Neural cell (in vitro differentiated cells): ENCODE data around the gene DCDC2. TPM values are rescaled to one million over a fixed set of nuclear protein-coding genes. Genes with fewer than 3 reads are reported as not detected.

ENCODE experiments used
- H2AFZ ChIP-seq: fragments of 200-600, 300-800 bp; sonication (generic), shearing (Covaris generic); 2 replicates; pipeline ENCODE4 v1.6.0; 2014; ENCODE audit warnings: low read depth, mild to moderate bottlenecking, antibody characterized with exemption, low read length, moderate library complexity
- H3F3A ChIP-seq: fragments of 200-600 bp; shearing (Covaris generic); 2 replicates; pipeline ENCODE4 v1.6.1; 2016; ENCODE audit warnings: mild to moderate bottlenecking, moderate library complexity, mixed read lengths, antibody characterized with exemption, low read length; ENCODE audit not compliant: insufficient read depth, poor library complexity, severe bottlenecking
- H3K27ac ChIP-seq: fragments of 200-600, 300-800 bp; sonication (generic), shearing (Covaris generic); 2 replicates; pipeline ENCODE4 v1.5.1; 2014; ENCODE audit warnings: mild to moderate bottlenecking, low read length, moderate library complexity
- H3K27me3 ChIP-seq: fragments of 300-800, 200-600 bp; sonication (generic), shearing (Covaris generic); 2 replicates; pipeline ENCODE4 v1.6.0; 2014; ENCODE audit warnings: mild to moderate bottlenecking, low read depth, low read length, moderate library complexity; ENCODE audit not compliant: insufficient read depth
- H3K36me3 ChIP-seq: fragments of 300-800, 200-600 bp; sonication (generic), shearing (Covaris generic); 2 replicates; pipeline ENCODE4 v1.5.1; 2014; ENCODE audit warnings: mild to moderate bottlenecking, antibody characterized with exemption, low read length, moderate library complexity; ENCODE audit not compliant: insufficient read depth
- H3K4me2 ChIP-seq: fragments of 300-800, 200-600 bp; sonication (generic), shearing (Covaris generic); 2 replicates; pipeline ENCODE4 v1.6.0; 2014; ENCODE audit warnings: mild to moderate bottlenecking, low read length
- H3K4me3 ChIP-seq: fragments of 300-800, 200-600 bp; sonication (generic), shearing (Covaris generic); 2 replicates; pipeline ENCODE4 v1.5.1; 2014; ENCODE audit warnings: mild to moderate bottlenecking, low read length, moderate library complexity
- H3K79me2 ChIP-seq: fragments of 200-600 bp; shearing (Covaris generic); replicated peaks from 2 replicates; pipeline ENCODE4 v1.6.0; 2014; ENCODE audit warnings: mild to moderate bottlenecking, low read length, moderate library complexity; ENCODE audit not compliant: insufficient read depth
- H3K9ac ChIP-seq: fragments of 300-800, 200-600 bp; sonication (generic), shearing (Covaris generic); 2 replicates; pipeline ENCODE4 v1.6.1; 2016; ENCODE audit warnings: mild to moderate bottlenecking, low read length, mixed read lengths
- H3K9me2 ChIP-seq: fragments of 200-600 bp; shearing (Covaris generic); 2 replicates; pipeline ENCODE4 v1.6.1; 2016; ENCODE audit warnings: mild to moderate bottlenecking, low read length, mixed read lengths; ENCODE audit not compliant: insufficient read depth
- H3K9me3 ChIP-seq: fragments of 200-600, 300-800 bp; sonication (generic), shearing (Covaris generic); 2 replicates; pipeline ENCODE4 v1.6.1; 2016; ENCODE audit warnings: mild to moderate bottlenecking, mixed run types, low read length, moderate library complexity, mixed read lengths
- H4K20me1 ChIP-seq: fragments of 200-600 bp; shearing (Covaris generic); 2 replicates; pipeline ENCODE4 v1.6.1; 2016; ENCODE audit warnings: mild to moderate bottlenecking, mixed run types; ENCODE audit not compliant: insufficient read depth
- CTCF ChIP-seq: fragments of 450-650 bp; IDR thresholded peaks from 2 replicates; pipeline ENCODE4 v1.5.1; 2014; ENCODE audit warnings: antibody characterized with exemption, mild to moderate bottlenecking, moderate library complexity; ENCODE audit not compliant: poor library complexity, severe bottlenecking
- EP300 ChIP-seq: fragments of 450-650 bp; conservative IDR thresholded peaks from 2 replicates; pipeline ENCODE4 v1.6.1; 2014; ENCODE audit warnings: antibody characterized with exemption, mild to moderate bottlenecking, moderate library complexity; ENCODE audit not compliant: poor library complexity, severe bottlenecking
- EZH2 ChIP-seq: fragments of 200-600, 300-800 bp; shearing (Covaris generic), sonication (generic); IDR thresholded peaks from 2 replicates; pipeline ENCODE4 v1.6.1; 2014; ENCODE audit warnings: antibody characterized with exemption, low read length, borderline replicate concordance, mild to moderate bottlenecking; ENCODE audit not compliant: insufficient read depth, poor library complexity, severe bottlenecking
- MXI1 ChIP-seq: fragments of 450-650 bp; conservative IDR thresholded peaks from 2 replicates; pipeline ENCODE4 v1.6.1; 2014; ENCODE audit warnings: antibody characterized with exemption, mild to moderate bottlenecking; ENCODE audit not compliant: poor library complexity, severe bottlenecking
- POLR2AphosphoS5 ChIP-seq: IDR thresholded peaks from 2 replicates; pipeline ENCODE4 v1.6.1; 2012
- RAD21 ChIP-seq: fragments of 450-650 bp; conservative IDR thresholded peaks from 2 replicates; pipeline ENCODE4 v1.6.1; 2014; ENCODE audit warnings: antibody characterized with exemption, mild to moderate bottlenecking, moderate library complexity
- REST ChIP-seq: IDR thresholded peaks from 2 replicates; pipeline ENCODE4 v1.6.1; 2012; ENCODE audit warnings: borderline replicate concordance
- SMC3 ChIP-seq: fragments of 450-650 bp; conservative IDR thresholded peaks from 2 replicates; pipeline ENCODE4 v1.6.1; 2014; ENCODE audit warnings: antibody characterized with exemption, mild to moderate bottlenecking, moderate library complexity; ENCODE audit not compliant: poor library complexity
- TAF1 ChIP-seq: IDR thresholded peaks from 2 replicates; pipeline ENCODE4 v1.6.1; 2012; ENCODE audit warnings: low read depth
- polyA plus RNA-seq: library from polyadenylated mRNA; depleted of rRNA; stranded (reverse); fragments of >200 nt; gene quantifications from 2 replicates; pipeline ENCODE4 v1.2.3, GENCODE V29; 2014

The DCDC2 gene
- polyA plus RNA-seq, 1 donor from 2014 or later, result 0.57 TPM

GRCh38 chr6:24231438-24231977, 126.4 kb downstream of the DCDC2 start:
- Histone ChIP-seq H3K9me2 (no peaks in the 10 kb centered on the region), H3K9ac (no peak overlapping the region), H3K36me3 (no peaks in the 10 kb centered on the region), H2AFZ (peak overlapping the region; percentile 7), H3K4me3 (no peak overlapping the region), H3F3A (no peaks in the 10 kb centered on the region), H3K4me2 (no peak overlapping the region), H3K9me3 (no peaks in the 10 kb centered on the region), H4K20me1 (no peaks in the 10 kb centered on the region), H3K79me2 (no peaks in the 10 kb centered on the region), H3K27ac (peak overlapping the region; percentile 4), H3K27me3 (no peaks in the 10 kb centered on the region)
- no peak for TF ChIP-seq MXI1

GRCh38 chr6:24229696-24230405, 128.0 kb downstream of the DCDC2 start:
- Histone ChIP-seq H4K20me1 (no peaks in the 10 kb centered on the region), H3K9me3 (no peaks in the 10 kb centered on the region), H3K27ac (no peak overlapping the region), H3K27me3 (no peaks in the 10 kb centered on the region), H2AFZ (no peak overlapping the region), H3F3A (no peaks in the 10 kb centered on the region), H3K9ac (no peak overlapping the region), H3K4me3 (no peak overlapping the region), H3K79me2 (no peaks in the 10 kb centered on the region), H3K9me2 (no peaks in the 10 kb centered on the region), H3K4me2 (no peak overlapping the region), H3K36me3 (no peaks in the 10 kb centered on the region)
- no peak for TF ChIP-seq RAD21
- no peak for TF ChIP-seq EZH2
- TF ChIP-seq POLR2AphosphoS5, result no peak
- TF ChIP-seq REST, result no peak
- TF ChIP-seq EP300, result no peak
- TF ChIP-seq MXI1, result no peak
- no peak for TF ChIP-seq TAF1
- TF ChIP-seq CTCF, result no peak
- no peak for TF ChIP-seq SMC3
